Mesenchymal stem cell (in vitro differentiated cells and primary cell): ENCODE data around the gene PNMA8C.
A peak's percentile ranks its signal among the peaks of the same experiment; 100 is the strongest.

Source experiments
- DNase-seq: peaks from one replicate; pipeline ENCODE4 v3.0.0-alpha.2; 2013
- H2AFZ ChIP-seq: one replicate; pipeline ENCODE4 v1.6.1; 2013; ENCODE audit warnings: low read depth, mild to moderate bottlenecking, control low read depth, inconsistent platforms, low read length, moderate library complexity
- H2AK5ac ChIP-seq: 2 replicates; pipeline ENCODE4 v1.6.1; 2013; ENCODE audit warnings: low read length, moderate library complexity, mild to moderate bottlenecking, inconsistent platforms; ENCODE audit not compliant: severe bottlenecking
- H2BK120ac ChIP-seq: one replicate; pipeline ENCODE4 v1.6.1; 2013; ENCODE audit warnings: low read depth, mild to moderate bottlenecking, inconsistent platforms, low read length, moderate library complexity
- H2BK12ac ChIP-seq, 2 experiments: one replicate each; pipeline ENCODE4 v1.6.1; 2013; ENCODE audit warnings: inconsistent platforms in 2 of 2, low read length in 2 of 2, mild to moderate bottlenecking in 2 of 2, moderate library complexity in 2 of 2, control low read depth in 1 of 2
- H2BK15ac ChIP-seq: one replicate; pipeline ENCODE4 v1.6.1; 2013; ENCODE audit warnings: mild to moderate bottlenecking, low read depth, inconsistent platforms; ENCODE audit not compliant: poor library complexity, severe bottlenecking
- H2BK5ac ChIP-seq: 2 replicates; pipeline ENCODE4 v1.6.1; 2013; ENCODE audit warnings: low read depth, mild to moderate bottlenecking, low read length, control low read depth, inconsistent platforms; ENCODE audit not compliant: poor library complexity, severe bottlenecking
- H3K14ac ChIP-seq, 2 experiments: one replicate each; pipeline ENCODE4 v1.6.1; 2013; ENCODE audit warnings: inconsistent platforms in 2 of 2, low read length in 2 of 2, control low read depth in 1 of 2, mild to moderate bottlenecking in 1 of 2, moderate library complexity in 1 of 2
- H3K18ac ChIP-seq, 2 experiments: one replicate each; pipeline ENCODE4 v1.6.1; 2013; ENCODE audit warnings: inconsistent platforms in 2 of 2, low read length in 2 of 2, control low read depth in 1 of 2, low read depth in 1 of 2, mild to moderate bottlenecking in 1 of 2
- H3K23ac ChIP-seq, 2 experiments: one replicate each; pipeline ENCODE4 v1.6.1; 2013; ENCODE audit warnings: inconsistent platforms in 2 of 2, low read length in 2 of 2, mild to moderate bottlenecking in 2 of 2, moderate library complexity in 2 of 2, control low read depth in 1 of 2
- H3K27ac ChIP-seq: 2 replicates; pipeline ENCODE4 v1.5.1; 2013; ENCODE audit warnings: mild to moderate bottlenecking, moderate library complexity, low read length, control low read depth, inconsistent platforms; ENCODE audit not compliant: poor library complexity, severe bottlenecking
- H3K27me3 ChIP-seq, 2 experiments: 2 replicates each; pipeline versions ENCODE4 v1.6.1 to v1.7.0; 2013; ENCODE audit warnings: low read length in 2 of 2, mild to moderate bottlenecking in 2 of 2, moderate library complexity in 2 of 2, control low read depth in 1 of 2, inconsistent platforms in 1 of 2; ENCODE audit not compliant: control insufficient read depth in 1 of 2, insufficient read depth in 1 of 2
- H3K36me3 ChIP-seq, 2 experiments: 2 replicates each; pipeline versions ENCODE4 v1.6.1 to v1.7.0; 2013; ENCODE audit warnings: low read length in 2 of 2, control low read depth in 1 of 2, inconsistent platforms in 1 of 2, low read depth in 1 of 2, mild to moderate bottlenecking in 1 of 2; ENCODE audit not compliant: insufficient read depth in 2 of 2, control insufficient read depth in 1 of 2
- H3K4ac ChIP-seq, 2 experiments: one replicate each; pipeline ENCODE4 v1.6.1; 2013; ENCODE audit warnings: inconsistent platforms in 2 of 2, low read length in 2 of 2, mild to moderate bottlenecking in 2 of 2, moderate library complexity in 2 of 2, control low read depth in 1 of 2, low read depth in 1 of 2
- H3K4me1 ChIP-seq: 2 replicates; pipeline ENCODE4 v1.6.1; 2013; ENCODE audit warnings: low read depth, low read length, control low read depth; ENCODE audit not compliant: control insufficient read depth, insufficient read depth
- H3K4me2 ChIP-seq: 2 replicates; pipeline ENCODE4 v1.6.1; 2013; ENCODE audit warnings: low read length, mild to moderate bottlenecking, inconsistent platforms; ENCODE audit not compliant: poor library complexity, severe bottlenecking
- H3K4me3 ChIP-seq, 2 experiments: 2 replicates each; pipeline versions ENCODE4 v1.5.1 to v1.7.0; 2013; ENCODE audit warnings: low read length in 2 of 2, mild to moderate bottlenecking in 2 of 2, control low read depth in 1 of 2, low read depth in 1 of 2; ENCODE audit not compliant: insufficient read depth in 1 of 2
- H3K79me1 ChIP-seq: replicated peaks from 2 replicates; pipeline ENCODE4 v1.6.1; 2013; ENCODE audit warnings: mild to moderate bottlenecking, control low read depth, low read length, inconsistent platforms; ENCODE audit not compliant: poor library complexity, severe bottlenecking
- H3K9ac ChIP-seq: 2 replicates; pipeline ENCODE4 v1.7.0; 2013; ENCODE audit warnings: mild to moderate bottlenecking, low read length, moderate library complexity
- H3K9me3 ChIP-seq: 2 replicates; pipeline ENCODE4 v1.7.0; 2013; ENCODE audit warnings: mild to moderate bottlenecking, low read length; ENCODE audit not compliant: control insufficient read depth
- H4K8ac ChIP-seq: one replicate; pipeline ENCODE4 v1.6.1; 2013; ENCODE audit warnings: inconsistent platforms, mild to moderate bottlenecking, low read length, moderate library complexity
- H4K91ac ChIP-seq: one replicate; pipeline ENCODE4 v1.6.1; 2013; ENCODE audit warnings: mild to moderate bottlenecking, low read length, inconsistent platforms
- WGBS: methylation state at CpG from one replicate; pipeline ENCODE4 v1.1.7; 2013; ENCODE audit warnings: mixed read lengths; 5-methylcytosine and 5-hydroxymethylcytosine counted together

Gene PNMA8C

DNA sequence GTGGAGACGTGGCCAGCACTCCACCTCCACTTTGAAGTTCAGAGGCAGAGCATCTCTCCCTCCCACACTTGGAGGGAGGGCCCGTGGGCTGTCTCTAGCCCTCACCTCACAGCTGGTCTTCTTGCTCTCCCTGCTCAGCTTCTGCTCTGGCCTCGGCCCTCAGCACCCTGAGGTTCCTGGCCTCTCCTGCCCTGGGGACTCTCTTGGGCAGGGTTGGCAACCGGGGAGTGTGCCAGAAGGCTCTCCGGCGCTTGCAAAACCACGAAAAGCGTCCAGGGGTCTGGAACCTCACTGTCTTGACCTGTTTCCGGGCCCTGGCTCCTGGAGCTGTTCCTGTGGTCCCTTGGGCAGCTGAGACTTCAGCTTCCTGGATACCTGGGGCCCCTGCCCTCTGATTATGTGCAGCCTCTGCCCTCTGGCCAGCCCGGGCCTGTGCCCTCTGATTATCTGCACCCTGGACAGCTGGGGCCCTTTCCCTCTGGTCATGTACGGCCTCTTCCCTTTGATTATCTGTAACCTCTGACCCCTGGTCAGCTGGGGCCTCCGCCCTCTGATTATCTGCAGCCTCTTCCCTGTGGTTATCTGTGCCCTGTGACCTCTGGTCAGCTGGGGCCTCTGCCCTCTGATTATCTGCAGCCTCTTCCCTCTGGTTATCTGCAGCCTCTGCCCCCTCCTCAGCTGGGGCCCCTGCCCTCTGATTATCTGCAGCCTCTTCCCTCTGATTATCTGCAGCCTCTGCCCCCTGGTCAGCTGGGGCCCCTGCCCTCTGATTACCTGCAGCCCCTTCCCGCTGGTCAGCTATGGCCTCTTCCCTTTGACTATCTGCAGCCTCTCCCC is 17.4 kb downstream of the PNMA8C start:
- Histone ChIP-seq H3K4me1 (peaks cover 44% of the 10 kb centered on the region), H3K4me3 (peak overlapping the region; percentile 70 to 71), H4K91ac (no peak overlapping the region), H3K79me1 (peaks cover 22% of the 10 kb centered on the region), H3K27me3 (peaks cover 0 to 46% of the 10 kb centered on the region in 2 experiments), H3K4me2 (peak overlapping the region; percentile 89), H3K14ac (peak overlapping the region in 1 of 2 experiments; percentile 96), H2BK15ac (no peak overlapping the region), H3K4ac (peak overlapping the region in 1 of 2 experiments; percentile 100), H3K18ac (peak overlapping the region; percentile 35 to 99), H2BK5ac (no peak overlapping the region), H3K9me3 (no peaks in the 10 kb centered on the region), H2AK5ac (no peak overlapping the region), H2AFZ (no peak overlapping the region), H3K36me3 (peaks cover 0 to 16% of the 10 kb centered on the region in 2 experiments), H3K23ac (peak overlapping the region in 1 of 2 experiments; percentile 94), H2BK120ac (peak overlapping the region; percentile 21), H3K27ac (no peak overlapping the region), H2BK12ac (peak overlapping the region in 1 of 2 experiments; percentile 54), H3K9ac (peak overlapping the region; percentile 82), H4K8ac (no peak overlapping the region)
- no peak for DNase-seq
- WGBS = 81% methylated on average over 13 of the region's 13 CpGs

- H2AFZ ChIP-seq = no peak overlapping the region
- no peak overlapping the region for H3K4me2 ChIP-seq
- no peak overlapping the region for H2AK5ac ChIP-seq
- no peak overlapping the region for H3K4ac ChIP-seq
- no peak overlapping the region for H2BK12ac ChIP-seq
- no peak overlapping the region for H2BK120ac ChIP-seq
- H3K36me3 ChIP-seq = peaks cover 0 to 16% of the 10 kb centered on the region in 2 experiments
- H3K9me3 ChIP-seq = no peaks in the 10 kb centered on the region
- H3K18ac ChIP-seq = peak overlapping the region in 1 of 2 experiments; percentile 67
- H2BK5ac ChIP-seq = no peak overlapping the region
- no peak overlapping the region for H3K14ac ChIP-seq
- no peak overlapping the region for H4K8ac ChIP-seq
- no peak overlapping the region for H2BK15ac ChIP-seq
- H3K27me3 ChIP-seq = peaks cover 0 to 53% of the 10 kb centered on the region in 2 experiments
- H3K4me3 ChIP-seq = no peak overlapping the region
- WGBS = 96% methylated on average over 13 of the region's 13 CpGs
- no peak overlapping the region for H3K27ac ChIP-seq
- H4K91ac ChIP-seq = no peak overlapping the region
- H3K9ac ChIP-seq = no peak overlapping the region
- peaks cover 22% of the 10 kb centered on the region for H3K79me1 ChIP-seq
- no peak for DNase-seq
- H3K23ac ChIP-seq = no peak overlapping the region
- H3K4me1 ChIP-seq = peaks cover 41% of the 10 kb centered on the region
These were observed 18.3 kb downstream of the PNMA8C start for GRCh38 chr19:46410205-46411087.

GRCh38 chr19:46409191-46409590 is 19.5 kb downstream of the PNMA8C start:
- Histone ChIP-seq H3K4me1 (peaks cover 48% of the 10 kb centered on the region), H3K36me3 (peaks cover 0 to 16% of the 10 kb centered on the region in 2 experiments), H2BK15ac (no peak overlapping the region), H4K8ac (no peak overlapping the region), H4K91ac (no peak overlapping the region), H3K4me3 (no peak overlapping the region), H3K18ac (peak overlapping the region; percentile 61 to 64), H3K79me1 (peaks cover 21% of the 10 kb centered on the region), H3K4ac (no peak overlapping the region), H3K9me3 (no peaks in the 10 kb centered on the region), H2BK5ac (no peak overlapping the region), H3K14ac (no peak overlapping the region), H2BK12ac (no peak overlapping the region), H2BK120ac (no peak overlapping the region), H2AK5ac (no peak overlapping the region), H3K27ac (no peak overlapping the region), H3K4me2 (no peak overlapping the region), H3K23ac (no peak overlapping the region), H2AFZ (no peak overlapping the region), H3K9ac (no peak overlapping the region), H3K27me3 (peaks cover 0 to 55% of the 10 kb centered on the region in 2 experiments)
- WGBS = 38% methylated on average over 2 of the region's 3 CpGs
- no peak for DNase-seq
